BLaER1 (cell line): Measurements from ENCODE around the gene PODXL.

Experiments used
- H3K27ac ChIP-seq: shearing (Covaris generic); formaldehyde crosslinking; 2 replicates; pipeline ENCODE4 v1.8.1; 2022
- H3K27me3 ChIP-seq: shearing (Covaris generic); formaldehyde crosslinking; 2 replicates; pipeline ENCODE4 v1.8.1; 2022
- H3K36me3 ChIP-seq: shearing (Covaris generic); formaldehyde crosslinking; 2 replicates; pipeline ENCODE4 v1.8.1; 2022
- H3K4me1 ChIP-seq: shearing (Covaris generic); formaldehyde crosslinking; 2 replicates; pipeline ENCODE4 v1.8.1; 2022
- H3K4me2 ChIP-seq: shearing (Covaris generic); formaldehyde crosslinking; 2 replicates; pipeline ENCODE4 v1.8.1; 2022
- H3K4me3 ChIP-seq: shearing (Covaris generic); formaldehyde crosslinking; 2 replicates; pipeline ENCODE4 v1.8.1; 2022
- H3K9ac ChIP-seq: shearing (Covaris generic); formaldehyde crosslinking; 2 replicates; pipeline ENCODE4 v1.8.1; 2022
- H3K9me3 ChIP-seq: shearing (Covaris generic); formaldehyde crosslinking; 2 replicates; pipeline ENCODE4 v1.8.1; 2022
- H4K20me1 ChIP-seq: shearing (Covaris generic); formaldehyde crosslinking; 2 replicates; pipeline ENCODE4 v1.8.1; 2022
- Cebpa-rat ChIP-seq: shearing (Covaris generic); IDR thresholded peaks from 2 replicates; pipeline ENCODE4 v1.8.1; 2022

Gene PODXL

GRCh38 chr7:131556053-131556908 lies at the start of gene PODXL:
Gene PODXL (minus strand): TSS chr7:131556628. CDS start chr7:131556359, 269 bp downstream.
- Histone ChIP-seq H4K20me1 (peaks cover 44% of the 10 kb centered on the region), H3K4me1 (peaks cover 34% of the 10 kb centered on the region), H3K9me3 (no peaks in the 10 kb centered on the region), H3K36me3 (no peaks in the 10 kb centered on the region), H3K4me2 (peak within 1 kb of the TSS; percentile 99), H3K9ac (peak within 1 kb of the TSS; percentile 82), H3K4me3 (peak within 1 kb of the TSS; percentile 79), H3K27ac (peak within 1 kb of the TSS; percentile 84), H3K27me3 (peaks cover 6% of the 10 kb centered on the region; the same call in 1 of the 2 replicates)
- TF ChIP-seq Cebpa-rat: no peak

GRCh38 chr7:131605280-131605878 lies 49.0 kb upstream of the PODXL start:
- Histone ChIP-seq H3K9ac (no peak overlapping the region), H3K9me3 (no peaks in the 10 kb centered on the region)

GRCh38 chr7:131604841-131605279 lies 48.4 kb upstream of the PODXL start:
- Histone ChIP-seq H4K20me1 (no peaks in the 10 kb centered on the region), H3K9ac (no peak overlapping the region), H3K27ac (no peak overlapping the region), H3K4me3 (no peak overlapping the region), H3K4me1 (0 out of 2 replicates have a peak, but pooled peaks cover 11% of the 10 kb centered on the region), H3K4me2 (no peak overlapping the region), H3K36me3 (no peaks in the 10 kb centered on the region), H3K27me3 (no peaks in the 10 kb centered on the region), H3K9me3 (no peaks in the 10 kb centered on the region)
- TF ChIP-seq Cebpa-rat: no peak

More at GRCh38 chr7:131605280-131605878, 49.0 kb upstream of the PODXL start:
- H4K20me1 ChIP-seq: no peaks in the 10 kb centered on the region
- H3K27ac ChIP-seq: no peak overlapping the region
- 0 out of 2 replicates have a peak, but pooled peaks cover 11% of the 10 kb centered on the region for H3K4me1 ChIP-seq
- no peak overlapping the region for H3K4me3 ChIP-seq
- no peak for TF ChIP-seq Cebpa-rat
- no peak overlapping the region for H3K4me2 ChIP-seq
- no peaks in the 10 kb centered on the region for H3K27me3 ChIP-seq
- H3K36me3 ChIP-seq: no peaks in the 10 kb centered on the region

- Histone ChIP-seq H3K4me1 (0 out of 2 replicates have a peak, but pooled peaks cover 11% of the 10 kb centered on the region), H3K36me3 (no peaks in the 10 kb centered on the region), H3K4me3 (no peak overlapping the region), H3K9me3 (no peaks in the 10 kb centered on the region), H3K9ac (no peak overlapping the region), H3K4me2 (no peak overlapping the region), H4K20me1 (no peaks in the 10 kb centered on the region), H3K27me3 (no peaks in the 10 kb centered on the region), H3K27ac (no peak overlapping the region)
- no peak for TF ChIP-seq Cebpa-rat
Observed at GRCh38 chr7:131603932-131604331, 47.5 kb upstream of the PODXL start.

GRCh38 chr7:131602994-131603372 lies 46.6 kb upstream of the PODXL start:
- H3K4me3 ChIP-seq: no peak overlapping the region
- no peaks in the 10 kb centered on the region for H3K27me3 ChIP-seq
- no peaks in the 10 kb centered on the region for H3K9me3 ChIP-seq
- H3K27ac ChIP-seq: no peak overlapping the region
- H4K20me1 ChIP-seq: no peaks in the 10 kb centered on the region
- H3K4me1 ChIP-seq: 0 out of 2 replicates have a peak, but pooled peaks cover 6% of the 10 kb centered on the region
- no peak for TF ChIP-seq Cebpa-rat
- no peak overlapping the region for H3K4me2 ChIP-seq
- H3K9ac ChIP-seq: no peak overlapping the region
- H3K36me3 ChIP-seq: no peaks in the 10 kb centered on the region

- Histone ChIP-seq H3K27ac (no peak overlapping the region), H3K27me3 (no peaks in the 10 kb centered on the region), H3K9ac (no peak overlapping the region), H3K4me3 (no peak overlapping the region), H3K36me3 (no peaks in the 10 kb centered on the region), H3K9me3 (no peaks in the 10 kb centered on the region), H3K4me2 (no peak overlapping the region), H3K4me1 (0 out of 2 replicates have a peak, but pooled peaks cover under 1% of the 10 kb centered on the region), H4K20me1 (no peaks in the 10 kb centered on the region)
- TF ChIP-seq Cebpa-rat: no peak
Observed at GRCh38 chr7:131602304-131602993, 46.0 kb upstream of the PODXL start.

- no peak overlapping the region for H3K27ac ChIP-seq
- no peak for TF ChIP-seq Cebpa-rat
Observed at GRCh38 chr7:131600085-131600881, 43.9 kb upstream of the PODXL start.

GRCh38 chr7:131596785-131597184 lies 40.4 kb upstream of the PODXL start:
- Histone ChIP-seq H3K9ac (no peak overlapping the region), H3K36me3 (no peaks in the 10 kb centered on the region), H3K9me3 (no peaks in the 10 kb centered on the region), H3K27me3 (no peaks in the 10 kb centered on the region), H4K20me1 (no peaks in the 10 kb centered on the region), H3K27ac (no peak overlapping the region), H3K4me1 (no peaks in the 10 kb centered on the region), H3K4me2 (no peak overlapping the region), H3K4me3 (no peak overlapping the region)
- TF ChIP-seq Cebpa-rat: no peak

More at GRCh38 chr7:131600085-131600881, 43.9 kb upstream of the PODXL start:
- no peaks in the 10 kb centered on the region for H3K4me1 ChIP-seq
- H3K36me3 ChIP-seq: no peaks in the 10 kb centered on the region
- H3K27me3 ChIP-seq: no peaks in the 10 kb centered on the region
- no peak overlapping the region for H3K4me3 ChIP-seq
- no peaks in the 10 kb centered on the region for H4K20me1 ChIP-seq
- H3K9ac ChIP-seq: no peak overlapping the region
- H3K4me2 ChIP-seq: no peak overlapping the region
- H3K9me3 ChIP-seq: no peaks in the 10 kb centered on the region

- no peak overlapping the region for H3K4me2 ChIP-seq
- no peak overlapping the region for H3K4me3 ChIP-seq
- H3K9ac ChIP-seq: no peak overlapping the region
- no peaks in the 10 kb centered on the region for H3K4me1 ChIP-seq
- no peaks in the 10 kb centered on the region for H3K9me3 ChIP-seq
- no peaks in the 10 kb centered on the region for H3K27me3 ChIP-seq
- H3K36me3 ChIP-seq: no peaks in the 10 kb centered on the region
- no peaks in the 10 kb centered on the region for H4K20me1 ChIP-seq
- H3K27ac ChIP-seq: no peak overlapping the region
- TF ChIP-seq Cebpa-rat: no peak
Observed at GRCh38 chr7:131595699-131596098, 39.3 kb upstream of the PODXL start.
